Caco-2 (cell line): ENCODE results near the gene GABARAPL1. TPM values are rescaled to one million over a fixed set of nuclear protein-coding genes. Genes with fewer than 3 reads are reported as not detected.
A peak's percentile ranks its signal among the peaks of the same experiment; 100 is the strongest.

Experiments used
- BruUV-seq: library from RNA; stranded (reverse); fragments of 400-500 nt; replicated peaks from 2 replicates; lab custom pipeline; 2021; lab: Mats Ljungman, UMichigan
- CTCF ChIA-PET: fragments of 300-600 bp; sonication (Branson Sonifier 250); formaldehyde crosslinking; loops from one replicate; lab custom pipeline; 2022; ENCODE audit warnings: antibody characterized with exemption; lab: Charles Lee
- POLR2A ChIA-PET: fragments of 300-600 bp; sonication (Branson Sonifier 250); formaldehyde crosslinking; loops from one replicate; lab custom pipeline; 2022; ENCODE audit warnings: antibody characterized with exemption; lab: Charles Lee
- DNase-seq, 2 experiments: peaks; one replicate each; pipeline versions ENCODE4 v3.0.0 to v3.0.0-alpha.2; 2020 to 2022
- H3K27me3 ChIP-seq: replicated peaks from 2 replicates; pipeline ENCODE4 v1.6.0; 2011; ENCODE audit warnings: low read length; ENCODE audit not compliant: control insufficient read depth, insufficient read depth
- H3K36me3 ChIP-seq: 2 replicates; pipeline ENCODE4 v1.5.1; 2011; ENCODE audit warnings: low read length; ENCODE audit not compliant: control insufficient read depth, insufficient read depth
- H3K4me1 ChIP-seq: fragments of 250-450 bp; sonication (Bioruptor Pico); 2 replicates; pipeline ENCODE4 v1.5.1; 2020; ENCODE audit warnings: mild to moderate bottlenecking
- H3K4me3 ChIP-seq: 2 replicates; pipeline ENCODE4 v1.5.1; 2011; ENCODE audit warnings: low read depth, mild to moderate bottlenecking, control low read depth, low read length
- H3K9me3 ChIP-seq: fragments of 250-450 bp; sonication (Bioruptor Pico); 2 replicates; pipeline ENCODE4 v1.5.1; 2020; ENCODE audit warnings: mild to moderate bottlenecking, moderate library complexity
- H3K27ac Mint-ChIP-seq: one replicate; pipeline ENCODE4 v1.8.0; 2022; ENCODE audit warnings: mixed read lengths; ENCODE audit not compliant: unreplicated experiment
- H3K27me3 Mint-ChIP-seq: one replicate; pipeline ENCODE4 v1.8.0; 2022; ENCODE audit warnings: mixed read lengths; ENCODE audit not compliant: insufficient read depth, unreplicated experiment
- H3K36me3 Mint-ChIP-seq: one replicate; pipeline ENCODE4 v1.8.0; 2022; ENCODE audit warnings: mild to moderate bottlenecking, mixed read lengths; ENCODE audit not compliant: insufficient read depth, unreplicated experiment
- H3K4me1 Mint-ChIP-seq: one replicate; pipeline ENCODE4 v1.8.0; 2022; ENCODE audit warnings: low read depth, mixed read lengths; ENCODE audit not compliant: unreplicated experiment
- H3K4me3 Mint-ChIP-seq: one replicate; pipeline ENCODE4 v1.8.0; 2022; ENCODE audit warnings: mild to moderate bottlenecking, moderate library complexity, mixed read lengths; ENCODE audit not compliant: unreplicated experiment
- H3K9me3 Mint-ChIP-seq: one replicate; pipeline ENCODE4 v1.8.0; 2022; ENCODE audit warnings: mixed read lengths; ENCODE audit not compliant: unreplicated experiment
- CTCF ChIP-seq, 2 experiments: fragments of 200-600 bp in 1 of 2; IDR thresholded peaks; 1 replicate in 1 of 2; 2 replicates in 1 of 2; pipeline versions ENCODE4 v1.5.1 to v1.8.0; 2011 to 2022; ENCODE audit warnings: antibody characterized with exemption in 1 of 2, control low read depth in 1 of 2, inconsistent platforms in 1 of 2, low read depth in 1 of 2, low read length in 1 of 2, mild to moderate bottlenecking in 1 of 2, moderate library complexity in 1 of 2; ENCODE audit not compliant: insufficient read depth in 1 of 2, severe bottlenecking in 1 of 2, unreplicated experiment in 1 of 2
- intact Hi-C: fragments of 100-400 bp; cut with micrococcal nuclease; formaldehyde crosslinking; loops from one replicate; pipeline ENCODE4 v1.10.0; 2022; ENCODE audit not compliant: unreplicated experiment
- total RNA-seq: library from RNA; stranded (reverse); gene quantifications from 2 replicates; pipeline ENCODE4 v1.2.3, GENCODE V29; 2022

Gene GABARAPL1
- total RNA-seq, 1 experiment from 2014 or later: 106 TPM

- Mint-ChIP-seq H3K4me3 (peak overlapping the region; percentile 43), H3K4me1 (peaks cover 52% of the 10 kb centered on the region), H3K27ac (peak overlapping the region; percentile 69), H3K36me3 (peaks cover 23% of the 10 kb centered on the region), H3K27me3 (no peaks in the 10 kb centered on the region), H3K9me3 (peaks cover 10% of the 10 kb centered on the region)
- TF ChIP-seq CTCF (IDR thresholded peaks at IDR 0.05; ENCODE audit: insufficient read depth in 1 of 2, low read depth in 1 of 2, low read length in 1 of 2, severe bottlenecking in 1 of 2, unreplicated experiment in 1 of 2): no peak
- peaks cover 38% of the 10 kb centered on the region for H3K4me1 ChIP-seq
- CTCF ChIA-PET: interaction anchor here (0.7 to 2.3 kb wide), 8 partner anchors 10 to 180 kb away, joined by 3 to 44 read pairs (median 3); partner anchors contain the start of genes CLEC12B and TMEM52B
- no peaks in the 10 kb centered on the region; the same call in 1 of the 2 replicates for H3K36me3 ChIP-seq
- POLR2A ChIA-PET: interaction anchor here (0.6 to 0.7 kb wide), 7 partner anchors 19 to 177 kb away, joined by 3 to 17 read pairs (median 5); no protein-coding TSS in a partner anchor
- intact Hi-C loops: loop anchor here (1.0 to 2.0 kb wide), 6 partner anchors 13 to 179 kb away; partner anchors contain the start of genes CLEC12B and GABARAPL1
- no TSS peak for BruUV-seq
- H3K4me3 ChIP-seq: no peak overlapping the region
- H3K9me3 ChIP-seq: no peaks in the 10 kb centered on the region
- DNase-seq: peak in 1 of 2 experiments; percentile 59
- H3K27me3 ChIP-seq: no peaks in the 10 kb centered on the region
Observed at GRCh38 chr12:10189653-10190052, 23.0 kb upstream of the GABARAPL1 start.

- peak; percentile 79 to 81 for DNase-seq
- Histone ChIP-seq H3K36me3 (no peaks in the 10 kb centered on the region), H3K9me3 (no peaks in the 10 kb centered on the region), H3K4me1 (peaks cover 34% of the 10 kb centered on the region), H3K27me3 (no peaks in the 10 kb centered on the region), H3K4me3 (no peak overlapping the region)
- POLR2A ChIA-PET: no interaction called here
- no peaks in the 10 kb centered on the region for H3K27me3 Mint-ChIP-seq
- intact Hi-C loops: loop anchor here (1.0 to 2.0 kb wide), 5 partner anchors 22 to 180 kb away; partner anchors contain the start of genes CLEC12B and GABARAPL1
- peaks cover 23% of the 10 kb centered on the region for H3K36me3 Mint-ChIP-seq
- H3K9me3 Mint-ChIP-seq: peaks cover 10% of the 10 kb centered on the region
- no peak overlapping the region for H3K4me3 Mint-ChIP-seq
- CTCF ChIA-PET: interaction anchor here (0.6 to 2.3 kb wide), 9 partner anchors 11 to 377 kb away, joined by 3 to 44 read pairs (median 5); partner anchors contain the start of genes CLEC12B and TMEM52B
- no TSS peak for BruUV-seq
- peak overlapping the region; percentile 4 for H3K27ac Mint-ChIP-seq
- peaks cover 50% of the 10 kb centered on the region for H3K4me1 Mint-ChIP-seq
- peak; percentile 79 to 96 for TF ChIP-seq CTCF (IDR thresholded peaks at IDR 0.05; ENCODE audit: insufficient read depth in 1 of 2, low read depth in 1 of 2, low read length in 1 of 2, severe bottlenecking in 1 of 2, unreplicated experiment in 1 of 2)
Observed at GRCh38 chr12:10190558-10191388, 21.9 kb upstream of the GABARAPL1 start.

- H3K9me3 ChIP-seq: no peaks in the 10 kb centered on the region
- no peak for TF ChIP-seq CTCF (IDR thresholded peaks at IDR 0.05; ENCODE audit: insufficient read depth in 1 of 2, low read depth in 1 of 2, low read length in 1 of 2, severe bottlenecking in 1 of 2, unreplicated experiment in 1 of 2)
- H3K27me3 ChIP-seq: no peaks in the 10 kb centered on the region
- no peak overlapping the region for H3K4me3 ChIP-seq
- Mint-ChIP-seq H3K27me3 (no peaks in the 10 kb centered on the region), H3K9me3 (peaks cover 10% of the 10 kb centered on the region), H3K27ac (no peak overlapping the region), H3K4me1 (peaks cover 50% of the 10 kb centered on the region), H3K4me3 (no peak overlapping the region), H3K36me3 (peaks cover 18% of the 10 kb centered on the region)
- H3K36me3 ChIP-seq: no peaks in the 10 kb centered on the region
- CTCF ChIA-PET: interaction anchor here (1.0 to 1.3 kb wide), 2 partner anchors 16 to 181 kb away, joined by 5 to 13 read pairs; partner anchors contain the start of gene CLEC12B
- no TSS peak for BruUV-seq
- POLR2A ChIA-PET: no interaction called here
- intact Hi-C loops: loop anchor here (2.0 kb wide), 2 partner anchors 25 to 157 kb away; no protein-coding TSS in a partner anchor
- DNase-seq: no peak
- peaks cover 34% of the 10 kb centered on the region for H3K4me1 ChIP-seq
Observed at GRCh38 chr12:10191865-10192264, 20.8 kb upstream of the GABARAPL1 start.
